HEK293T (cell line): ENCODE measurements around the gene TMEM131.

Experiments
- CTCF ChIA-PET: fragments of 350-600 bp; formaldehyde crosslinking; extraction: SDS; loops from one replicate; lab custom pipeline; 2021; ENCODE audit warnings: antibody characterized with exemption, inconsistent platforms; lab: Yijun Ruan, JAX
- POLR2A ChIA-PET: fragments of 350-600 bp; formaldehyde crosslinking; extraction: SDS; loops from one replicate; lab custom pipeline; 2020; ENCODE audit warnings: antibody characterized with exemption, inconsistent platforms; lab: Yijun Ruan, JAX
- DNase-seq: peaks from one replicate; pipeline ENCODE4 v3.0.0; 2012; ENCODE audit warnings: mixed read lengths; ENCODE audit errors: extremely low spot score
- ARNT ChIP-seq: fragments of 450-650 bp; IDR thresholded peaks from 2 replicates; pipeline ENCODE4 v1.6.1; 2017; ENCODE audit warnings: mild to moderate bottlenecking
- BHLHE40 ChIP-seq: fragments of 450-650 bp; IDR thresholded peaks from 2 replicates; pipeline ENCODE4 v1.6.1; 2016; ENCODE audit warnings: mild to moderate bottlenecking, moderate library complexity, borderline replicate concordance
- CTBP1 ChIP-seq: fragments of 450-650 bp; IDR thresholded peaks from 2 replicates; pipeline ENCODE4 v1.6.1; 2016; ENCODE audit warnings: borderline replicate concordance
- ELF4 ChIP-seq: fragments of 450-650 bp; IDR thresholded peaks from 2 replicates; pipeline ENCODE4 v1.6.1; 2017; ENCODE audit warnings: antibody characterized with exemption
- FOXA1 ChIP-seq: fragments of 450-650 bp; IDR thresholded peaks from 2 replicates; pipeline ENCODE4 v1.6.1; 2016; ENCODE audit warnings: mild to moderate bottlenecking
- FOXK2 ChIP-seq: fragments of 450-650 bp; IDR thresholded peaks from 2 replicates; pipeline ENCODE4 v1.6.1; 2016; ENCODE audit warnings: mild to moderate bottlenecking
- FOXM1 ChIP-seq: fragments of 450-650 bp; IDR thresholded peaks from 2 replicates; pipeline ENCODE4 v1.6.1; 2017; ENCODE audit warnings: mild to moderate bottlenecking, borderline replicate concordance
- HDGF ChIP-seq: fragments of 450-650 bp; IDR thresholded peaks from 2 replicates; pipeline ENCODE4 v1.6.1; 2017; ENCODE audit warnings: antibody characterized with exemption, borderline replicate concordance
- L3MBTL2 ChIP-seq: fragments of 450-650 bp; conservative IDR thresholded peaks from 2 replicates; pipeline ENCODE4 v1.6.1; 2016; ENCODE audit warnings: mild to moderate bottlenecking
- LEF1 ChIP-seq: fragments of 450-650 bp; IDR thresholded peaks from 2 replicates; pipeline ENCODE4 v1.6.1; 2017; ENCODE audit warnings: mild to moderate bottlenecking, borderline replicate concordance
- NFRKB ChIP-seq: fragments of 450-650 bp; IDR thresholded peaks from 2 replicates; pipeline ENCODE4 v1.6.1; 2016; ENCODE audit warnings: mild to moderate bottlenecking, moderate library complexity
- SP1 ChIP-seq: fragments of 450-650 bp; IDR thresholded peaks from 2 replicates; pipeline ENCODE4 v1.6.1; 2017
- SUZ12 ChIP-seq: fragments of 450-650 bp; IDR thresholded peaks from 2 replicates; pipeline ENCODE4 v1.6.1; 2016; ENCODE audit warnings: mild to moderate bottlenecking
- TARDBP ChIP-seq: fragments of 450-650 bp; IDR thresholded peaks from 2 replicates; pipeline ENCODE4 v1.6.1; 2016
- ZNF384 ChIP-seq: fragments of 450-650 bp; IDR thresholded peaks from 2 replicates; pipeline ENCODE4 v1.6.1; 2016
- TF ChIP-seq, protein P1 (sequence below): fragments of 450-650 bp; IDR thresholded peaks from 2 replicates; pipeline ENCODE4 v1.6.1; 2016

Gene TMEM131

DNA sequence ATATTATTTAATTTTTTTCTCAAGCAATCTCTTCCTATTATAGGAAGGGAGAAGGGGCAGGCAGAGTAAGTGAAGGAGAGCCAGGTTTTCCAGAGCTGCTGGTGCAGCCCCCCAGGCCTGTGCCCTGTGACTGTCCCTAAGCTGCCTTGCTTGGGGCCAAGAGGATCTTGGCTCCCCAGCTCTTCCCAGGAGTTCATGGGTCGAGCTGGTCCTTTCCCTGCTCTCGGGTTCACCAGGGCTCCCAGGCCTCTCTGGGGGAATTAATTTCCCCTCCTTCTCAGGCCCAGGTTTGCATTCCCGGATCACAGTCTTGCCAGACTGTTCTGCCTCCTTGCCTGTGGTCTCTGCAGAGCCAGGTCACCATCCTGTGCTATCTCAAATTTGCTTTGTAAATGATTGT is 12.7 kb upstream of the TMEM131 start:
- DNase-seq = no peak
- ChIA-PET POLR2A (interaction anchor here (1.4 kb wide), 1 partner anchor 11 kb away, joined by 6 read pairs; no protein-coding TSS in a partner anchor), CTCF (no interaction called here)
- TF ChIP-seq ARNT (no peak), ZNF384 (no peak), ELF4 (no peak), HDGF (no peak), FOXM1 (no peak), L3MBTL2 (no peak), CTBP1 (no peak), NFRKB (no peak), FOXA1 (no peak), TARDBP (no peak), SUZ12 (no peak), SP1 (no peak), BHLHE40 (no peak), LEF1 (no peak), FOXK2 (no peak)
- TF ChIP-seq, protein P1, sequence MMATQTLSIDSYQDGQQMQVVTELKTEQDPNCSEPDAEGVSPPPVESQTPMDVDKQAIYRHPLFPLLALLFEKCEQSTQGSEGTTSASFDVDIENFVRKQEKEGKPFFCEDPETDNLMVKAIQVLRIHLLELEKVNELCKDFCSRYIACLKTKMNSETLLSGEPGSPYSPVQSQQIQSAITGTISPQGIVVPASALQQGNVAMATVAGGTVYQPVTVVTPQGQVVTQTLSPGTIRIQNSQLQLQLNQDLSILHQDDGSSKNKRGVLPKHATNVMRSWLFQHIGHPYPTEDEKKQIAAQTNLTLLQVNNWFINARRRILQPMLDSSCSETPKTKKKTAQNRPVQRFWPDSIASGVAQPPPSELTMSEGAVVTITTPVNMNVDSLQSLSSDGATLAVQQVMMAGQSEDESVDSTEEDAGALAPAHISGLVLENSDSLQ = no peak

GRCh38 chr2:98006378-98006777 is 10.6 kb upstream of the TMEM131 start:
- ChIA-PET POLR2A (no interaction called here), CTCF (no interaction called here)
- no peak for DNase-seq
- TF ChIP-seq HDGF = no peak
- no peak for TF ChIP-seq ELF4
- no peak for TF ChIP-seq FOXA1
- TF ChIP-seq L3MBTL2 = no peak
- TF ChIP-seq TARDBP = no peak
- TF ChIP-seq ARNT = no peak
- TF ChIP-seq FOXM1 = no peak
- TF ChIP-seq SUZ12 = no peak
- no peak for TF ChIP-seq SP1
- TF ChIP-seq ZNF384 = no peak

DNA sequence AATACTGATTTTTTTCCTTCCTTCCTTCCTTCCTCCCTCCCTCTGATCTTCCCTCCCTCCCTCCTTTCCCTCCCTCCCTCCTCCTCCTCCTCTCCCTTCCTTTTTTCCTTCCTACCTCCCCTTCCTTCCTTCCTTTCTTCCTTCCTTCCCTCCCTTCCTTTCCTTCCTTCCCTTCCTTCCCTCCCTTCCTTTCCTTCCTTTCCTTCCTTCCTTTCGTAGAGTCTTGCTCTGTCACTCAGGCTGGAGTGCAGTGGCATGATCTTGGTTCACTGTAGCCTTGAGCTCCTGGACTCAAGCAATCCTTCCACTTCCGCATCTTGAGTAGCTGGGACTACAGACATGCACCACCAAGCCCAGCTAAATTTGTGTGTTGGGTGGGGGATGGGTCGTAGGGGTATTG is 8.9 kb upstream of the TMEM131 start:
- no peak for DNase-seq
- ChIA-PET POLR2A (no interaction called here), CTCF (no interaction called here)
- TF ChIP-seq TARDBP (no peak), SUZ12 (no peak), ARNT (no peak), BHLHE40 (no peak), HDGF (no peak), L3MBTL2 (no peak), ELF4 (no peak)

DNA sequence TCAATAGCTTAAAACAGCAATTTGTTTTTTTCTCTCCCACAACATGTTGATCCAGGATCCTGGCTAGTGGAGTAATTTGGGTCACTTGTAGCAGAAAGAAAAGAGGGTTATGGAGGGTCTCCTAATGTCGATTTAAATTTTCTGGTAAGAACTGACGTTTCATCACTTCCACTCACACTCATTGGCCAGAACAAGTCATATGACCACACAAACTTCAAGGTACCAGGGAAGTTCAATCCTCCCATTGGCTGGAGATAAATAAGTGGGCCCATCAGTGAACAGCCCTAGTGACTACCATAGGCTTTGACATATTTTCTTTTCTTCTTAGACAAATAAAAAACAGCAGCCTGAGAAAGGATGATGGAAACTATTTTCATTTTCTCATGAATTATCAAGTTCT is 8.3 kb upstream of the TMEM131 start:
- ChIA-PET CTCF (no interaction called here), POLR2A (no interaction called here)
- DNase-seq = no peak
- TF ChIP-seq LEF1 = no peak
- TF ChIP-seq FOXK2 = no peak
- TF ChIP-seq TARDBP = no peak
- TF ChIP-seq SUZ12 = no peak
- TF ChIP-seq FOXM1 = no peak
- TF ChIP-seq ARNT = no peak
- TF ChIP-seq, protein P1 = no peak
- TF ChIP-seq BHLHE40 = no peak
- TF ChIP-seq L3MBTL2 = no peak
- no peak for TF ChIP-seq HDGF
- TF ChIP-seq CTBP1 = no peak
- TF ChIP-seq NFRKB = no peak
- TF ChIP-seq FOXA1 = no peak
- TF ChIP-seq SP1 = no peak
- no peak for TF ChIP-seq ELF4

DNA sequence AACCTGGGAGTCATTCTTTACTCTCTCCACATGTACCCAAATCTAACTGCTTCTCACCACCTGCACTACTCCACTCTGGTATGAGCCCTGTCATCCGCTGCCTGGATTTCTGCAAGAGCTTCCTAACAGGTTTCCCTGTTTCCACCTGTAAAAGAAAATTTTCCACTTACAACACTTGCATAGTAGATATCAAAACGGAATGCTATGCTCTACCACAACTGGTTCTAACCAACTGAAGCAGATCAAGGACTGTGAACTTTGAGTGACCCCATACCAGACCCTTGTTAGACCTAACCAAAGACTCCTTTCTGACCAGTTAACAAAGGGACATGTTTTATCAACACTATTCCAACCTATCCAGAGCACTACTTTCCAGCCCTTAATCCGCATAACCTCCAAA is 3.8 kb upstream of the TMEM131 start:
- no peak for DNase-seq
- TF ChIP-seq CTBP1 (no peak), BHLHE40 (no peak), ZNF384 (no peak), ELF4 (no peak), SUZ12 (no peak), L3MBTL2 (no peak), FOXM1 (no peak), LEF1 (no peak), FOXA1 (no peak), SP1 (no peak), HDGF (no peak), ARNT (no peak), FOXK2 (no peak), NFRKB (no peak), TARDBP (no peak)
- TF ChIP-seq, protein P1 = no peak
- POLR2A ChIA-PET = no interaction called here
- CTCF ChIA-PET = no interaction called here

GRCh38 chr2:97998431-97999005 is 2.8 kb upstream of the TMEM131 start:
- ChIA-PET POLR2A (interaction anchor here (0.7 kb wide), 1 partner anchor 92 kb away, joined by 3 read pairs; no protein-coding TSS in a partner anchor), CTCF (interaction anchor here (0.5 kb wide), 1 partner anchor 191 kb away, joined by 3 read pairs; no protein-coding TSS in a partner anchor)
- TF ChIP-seq ARNT (no peak), SP1 (no peak), ELF4 (no peak)
- TF ChIP-seq, protein P1 = no peak
- no peak for DNase-seq
